HUDEP-2 (cell line): ENCODE measurements around the gene CBR4.
"Not testable (repeated sequence)": the region's sequence is repeated elsewhere in the genome, so short reads cannot be mapped to it uniquely, and the experiment has no call there.

ENCODE experiments used
- DNase-seq, 76 experiments: peaks; one replicate each; lab custom pipeline; 2025; ENCODE audit not compliant: unreplicated experiment in 76 of 76; lab: John Stamatoyannopoulos, UW

Gene CBR4

GRCh38 chr4:169035871-169036620 is 26.0 kb upstream of the CBR4 start:
- not testable (repeated sequence) for DNase-seq

DNA sequence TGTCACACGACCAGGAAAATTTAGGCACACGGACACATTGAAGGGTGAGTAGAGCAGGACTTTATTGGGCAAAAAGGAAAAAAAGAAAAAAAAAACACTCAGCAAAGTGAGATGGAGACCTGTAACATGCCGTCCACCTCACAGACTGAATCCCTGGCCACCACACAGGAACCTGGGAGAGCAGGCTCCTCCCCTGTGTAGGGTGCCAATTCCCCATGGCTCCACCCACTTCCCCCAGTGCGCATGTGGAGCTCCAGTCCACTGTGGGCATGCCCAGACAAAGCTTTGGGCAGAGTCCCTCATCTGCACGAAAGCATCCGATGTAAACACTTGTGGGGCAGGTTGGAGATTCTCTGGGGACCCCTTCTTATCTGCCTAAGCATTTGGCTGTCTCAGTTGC is 23.6 kb upstream of the CBR4 start:
- DNase-seq: peak in 9 of 76 experiments; percentile 1 to 46 (median 4)

- no peak for DNase-seq
Measured at GRCh38 chr4:169032883-169033645, 23.0 kb upstream of the CBR4 start.

GRCh38 chr4:169032194-169032593 is 22.1 kb upstream of the CBR4 start:
- no peak for DNase-seq

DNA sequence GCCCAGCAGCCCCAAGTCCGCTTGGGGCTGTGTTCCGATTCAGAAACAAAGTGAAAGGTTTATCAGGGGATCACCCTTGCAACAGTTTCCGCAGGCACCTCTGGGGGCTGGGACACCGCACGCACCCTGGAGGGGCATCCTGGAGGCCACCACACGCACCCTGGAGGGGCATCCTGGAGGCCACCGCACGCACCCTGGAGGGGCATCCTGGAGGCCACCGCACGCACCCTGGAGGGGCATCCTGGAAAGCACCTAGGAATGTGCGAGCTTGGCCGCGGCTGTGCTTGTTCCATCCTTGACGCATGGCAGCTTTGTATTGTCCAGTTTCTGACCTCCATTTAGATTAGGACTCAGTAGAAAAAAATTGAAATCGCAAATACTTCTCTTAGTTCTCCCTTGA is 21.3 kb upstream of the CBR4 start:
- no peak for DNase-seq

- DNase-seq: no peak
Measured at GRCh38 chr4:169030562-169030982, 20.5 kb upstream of the CBR4 start.

DNA sequence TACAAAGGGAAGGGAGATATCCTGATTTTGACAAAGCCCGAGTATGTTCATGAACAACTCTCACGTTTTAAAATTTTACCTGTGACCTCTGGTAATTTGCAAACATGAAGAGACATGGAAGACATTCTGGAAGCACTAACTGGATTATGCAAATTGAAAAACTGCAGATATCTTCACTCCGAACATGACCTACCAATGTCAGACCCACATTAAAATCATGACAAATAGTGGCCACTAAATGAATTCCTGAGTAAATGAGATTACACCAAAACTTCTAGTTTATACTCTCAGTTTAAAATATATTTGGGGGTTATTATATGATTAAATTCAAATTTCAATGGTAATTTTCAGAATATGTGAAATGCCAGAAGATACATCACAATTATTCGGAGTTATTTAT is 19.9 kb upstream of the CBR4 start:
- DNase-seq: no peak

GRCh38 chr4:169027663-169028062 is 17.6 kb upstream of the CBR4 start:
- no peak for DNase-seq

DNA sequence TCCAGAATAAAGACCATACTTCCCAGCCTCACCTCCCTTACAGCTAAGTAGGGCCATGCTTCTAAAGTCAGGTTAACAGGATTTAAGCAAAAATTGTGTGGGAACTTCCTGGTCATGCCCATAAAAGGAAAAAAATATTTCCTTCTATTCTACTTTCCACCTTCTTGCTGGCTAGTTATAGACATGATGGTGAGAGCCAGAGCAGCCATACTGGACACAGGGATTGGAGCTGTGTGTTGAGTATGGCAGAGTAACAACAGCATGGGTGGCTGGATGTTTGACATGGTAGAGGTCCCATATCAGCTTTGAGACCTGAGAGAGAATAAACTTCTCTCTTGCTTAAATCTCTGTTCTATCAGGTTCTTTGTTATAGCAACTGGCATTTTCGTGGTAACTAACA is 15.1 kb upstream of the CBR4 start:
- no peak for DNase-seq

GRCh38 chr4:169024762-169025161 is 14.7 kb upstream of the CBR4 start:
- peak in 1 of 76 experiments; percentile 6 for DNase-seq

DNA sequence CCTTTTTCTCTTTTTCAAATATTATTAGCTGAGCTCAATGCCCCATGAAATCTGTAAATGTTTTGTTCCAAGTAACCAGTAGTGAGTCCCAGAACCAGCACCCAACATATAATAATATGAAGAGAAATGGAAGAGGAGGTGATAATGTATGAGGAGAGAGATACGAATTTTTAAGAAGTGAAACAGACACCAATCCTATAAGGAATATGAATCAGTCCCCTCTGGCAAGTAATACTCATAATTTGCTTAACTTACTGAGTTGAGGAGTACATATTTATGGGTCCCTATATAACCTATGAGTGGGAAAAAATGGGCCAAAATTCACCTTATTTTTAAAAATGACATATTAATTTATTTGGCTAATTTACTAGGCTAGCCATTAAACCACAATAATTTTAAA is 8.4 kb upstream of the CBR4 start:
- no peak for DNase-seq

GRCh38 chr4:169017971-169018370 is 7.9 kb upstream of the CBR4 start:
- DNase-seq: no peak

- no peak for DNase-seq
Measured at GRCh38 chr4:169015186-169015623, 5.2 kb upstream of the CBR4 start.

DNA sequence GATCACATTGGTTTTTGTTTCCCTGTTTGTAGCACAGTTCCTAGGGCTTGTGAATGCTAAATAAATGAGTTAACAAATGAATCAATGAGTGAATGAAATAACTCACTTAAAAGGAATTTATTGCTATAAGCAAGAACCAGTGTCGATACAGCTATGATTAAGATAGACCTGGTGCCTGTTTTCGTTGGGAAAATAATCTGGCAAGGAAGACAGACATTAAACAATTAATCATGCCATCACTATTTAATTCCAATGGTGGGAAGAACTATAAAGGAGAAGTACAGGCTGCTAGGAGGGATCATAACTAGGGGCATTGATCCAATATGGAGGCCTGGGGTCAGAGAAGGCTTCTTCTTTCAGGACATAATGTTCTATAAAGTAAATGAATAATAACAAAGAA is 4.5 kb upstream of the CBR4 start:
- no peak for DNase-seq

DNA sequence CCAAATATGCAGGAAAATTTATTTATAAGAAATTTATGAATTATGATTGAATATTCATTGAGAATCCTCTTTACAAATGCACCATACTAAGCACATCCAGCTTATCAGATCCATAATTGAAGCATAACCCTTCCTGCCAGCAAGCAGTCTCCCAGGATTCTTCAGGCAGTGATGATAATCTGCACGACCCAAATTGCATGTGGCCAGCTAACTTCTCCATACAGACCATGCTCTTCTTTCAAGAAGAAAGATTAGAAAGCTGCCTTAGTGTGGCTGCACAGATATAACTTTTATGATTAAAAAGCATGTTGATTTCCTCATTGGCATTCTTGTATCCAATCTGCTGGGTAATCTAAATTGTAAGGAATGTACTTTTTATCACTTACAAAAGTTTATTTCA is 3.3 kb upstream of the CBR4 start:
- no peak for DNase-seq

GRCh38 chr4:169012049-169012448 is 2.0 kb upstream of the CBR4 start:
- DNase-seq: no peak

- DNase-seq: peak in 68 of 76 experiments; percentile 1 to 80 (median 42)
Measured at GRCh38 chr4:169009286-169010124, 550 bp downstream of the CBR4 start.

DNA sequence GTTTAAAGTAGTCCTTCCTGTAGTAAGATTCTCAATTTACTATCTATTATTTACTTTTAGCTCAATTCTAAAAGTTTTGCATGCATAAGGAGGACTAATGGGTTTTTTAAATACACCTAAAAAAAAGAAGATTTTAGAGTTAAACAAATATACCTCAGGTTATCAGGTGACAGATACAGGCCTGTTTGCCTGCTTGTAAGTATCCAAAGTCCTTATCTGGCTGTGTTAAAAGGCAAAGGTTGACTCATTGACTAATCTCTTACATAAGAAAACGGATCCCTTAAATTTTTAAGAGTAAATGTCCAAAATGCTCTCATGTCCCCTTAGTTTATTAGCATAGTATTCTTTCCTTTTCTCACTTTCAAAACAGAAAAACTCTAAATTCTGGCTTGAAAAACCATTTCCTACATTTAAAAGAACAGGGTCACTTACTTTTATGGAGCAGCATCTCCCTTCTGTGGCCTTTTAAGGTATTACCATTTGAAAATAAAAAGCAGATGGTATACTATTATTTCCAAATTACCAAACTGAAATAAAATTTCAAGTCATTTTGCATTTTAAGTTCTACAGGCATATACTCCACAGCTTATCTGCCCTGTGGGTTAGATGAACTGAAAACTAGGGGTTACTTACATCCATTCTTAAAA is 4.5 kb downstream of the CBR4 start:
- peak in 4 of 76 experiments; percentile 7 to 26 (median 13) for DNase-seq

DNA sequence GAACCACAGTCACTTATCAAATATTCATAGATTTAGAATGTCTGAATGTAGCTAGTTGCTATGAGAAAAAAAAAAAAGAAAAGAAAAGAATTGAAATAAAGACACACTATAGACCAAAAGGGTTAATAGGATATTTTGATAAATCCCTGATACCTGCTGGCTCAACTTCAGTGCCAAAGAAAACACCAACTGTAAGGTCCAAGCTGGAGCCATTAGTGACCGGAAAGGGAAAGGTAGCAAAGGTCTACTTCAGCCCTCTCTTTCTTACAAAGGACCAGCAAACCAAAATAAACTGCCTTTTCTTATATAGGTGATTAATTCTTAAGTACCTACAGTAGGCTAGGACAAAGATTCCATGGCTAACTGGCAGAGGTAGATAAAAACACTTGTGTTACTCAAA is 9.7 kb downstream of the CBR4 start:
- DNase-seq: no peak

DNA sequence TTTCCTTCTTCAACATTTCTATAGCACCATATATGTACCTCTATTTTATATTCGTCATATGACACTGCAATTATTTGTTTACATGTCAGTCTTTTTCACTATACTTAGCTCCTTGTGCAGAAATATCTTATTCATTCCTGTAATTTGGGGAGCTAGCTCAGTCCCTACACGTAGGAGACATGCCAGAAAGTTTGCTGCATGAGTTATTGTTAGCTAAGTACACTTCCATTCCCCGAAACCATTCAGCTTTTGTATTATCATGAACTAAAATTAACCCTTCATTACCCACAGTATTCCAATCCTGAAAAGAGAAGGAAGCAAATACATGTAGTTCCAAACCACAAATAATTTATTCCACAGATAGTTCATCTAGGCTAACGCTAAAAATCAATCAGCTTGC is 10.2 kb downstream of the CBR4 start:
- DNase-seq: no peak

- DNase-seq: no peak
Measured at GRCh38 chr4:168998596-168998995, 11.5 kb downstream of the CBR4 start.
